HG03108 (cell line): Measurements from ENCODE around the gene ZNF165.
A peak's percentile ranks its signal among the peaks of the same experiment; 100 is the strongest.
"Not testable (repeated sequence)": the region's sequence is repeated elsewhere in the genome, so short reads cannot be mapped to it uniquely, and the experiment has no call there.

Experiments
- ATAC-seq: cut with Tn5 transposase; IDR thresholded peaks from one replicate; pipeline ENCODE4 v1.9.1; 2021; ENCODE audit warnings: moderate library complexity; ENCODE audit not compliant: unreplicated experiment

ZNF165 gene

DNA sequence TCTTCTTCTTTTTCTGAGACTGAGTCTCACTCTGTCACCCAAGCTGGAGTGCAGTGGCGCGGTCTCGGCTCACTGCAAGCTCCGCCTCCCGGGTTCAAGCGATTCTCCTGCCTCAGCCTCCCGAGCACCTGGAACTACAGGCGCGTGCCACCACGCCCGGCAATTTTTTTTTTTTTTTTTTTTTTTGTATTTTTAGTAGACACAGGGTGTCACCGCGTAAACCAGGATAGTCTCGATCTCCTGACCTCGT, at the start of gene ZNF165:
Gene ZNF165, plus strand, starts transcription at position 188 of the 250 bp plus-strand sequence. CDS start 4,913 bp downstream, outside the sequence.
- ATAC-seq: not testable (repeated sequence)

DNA sequence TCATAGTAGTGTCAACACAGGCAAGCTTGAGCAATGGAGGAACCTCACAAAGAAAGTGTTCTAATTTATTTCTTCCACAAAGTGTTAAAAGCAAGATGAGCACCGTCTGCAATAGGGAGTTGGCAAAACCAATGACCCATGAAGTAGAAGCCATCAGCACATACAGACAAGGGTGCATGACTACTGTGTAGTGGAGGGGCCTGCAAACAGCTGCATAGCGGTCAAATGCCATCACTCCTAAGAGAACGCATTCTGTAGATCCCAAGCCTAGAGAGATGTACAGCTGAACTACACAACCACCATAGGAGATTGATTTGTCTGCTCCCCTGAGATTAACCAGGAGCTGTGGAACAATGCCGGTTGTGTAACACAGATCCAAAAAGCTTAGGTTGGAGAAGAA, 26.8 kb upstream of the ZNF165 start:
- no peak for ATAC-seq

DNA sequence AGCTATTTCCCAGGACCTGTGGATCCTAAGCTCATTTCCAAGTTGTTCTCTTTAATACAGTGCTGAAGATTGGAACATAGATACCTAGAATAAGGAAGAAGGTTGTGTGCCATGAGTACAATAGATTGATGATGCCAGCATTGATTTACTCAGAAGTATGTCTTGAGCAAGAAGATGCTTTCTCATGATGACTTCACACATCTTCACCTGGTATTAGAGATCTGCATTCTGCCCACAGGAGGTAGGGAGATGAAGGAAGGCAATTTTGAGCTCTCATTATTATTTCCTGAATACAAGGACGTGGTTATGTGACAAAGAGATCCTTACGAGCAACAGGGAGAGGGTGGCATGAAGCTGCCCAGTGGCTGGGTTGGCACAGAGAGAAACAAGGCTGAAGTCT, 20.0 kb upstream of the ZNF165 start:
- no peak for ATAC-seq

DNA sequence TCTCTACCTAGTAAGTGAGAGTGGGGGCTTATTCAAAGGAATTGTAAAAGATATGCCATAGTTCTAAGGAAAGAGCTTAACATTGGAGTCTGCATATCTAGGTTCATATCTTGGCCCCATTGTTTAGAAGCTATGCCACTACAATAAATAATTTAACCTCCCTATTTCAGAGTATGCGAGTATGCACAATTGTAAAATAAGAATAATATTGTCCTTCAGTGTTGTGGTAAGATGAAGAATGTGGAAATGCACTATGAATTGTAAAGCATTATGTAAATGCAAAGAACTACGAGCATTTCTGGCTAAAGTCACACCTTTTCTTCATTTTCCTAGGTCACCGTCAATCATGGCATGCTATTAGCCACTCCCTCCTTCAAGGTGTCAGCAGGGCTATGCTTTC, 16.1 kb upstream of the ZNF165 start:
- no peak for ATAC-seq

DNA sequence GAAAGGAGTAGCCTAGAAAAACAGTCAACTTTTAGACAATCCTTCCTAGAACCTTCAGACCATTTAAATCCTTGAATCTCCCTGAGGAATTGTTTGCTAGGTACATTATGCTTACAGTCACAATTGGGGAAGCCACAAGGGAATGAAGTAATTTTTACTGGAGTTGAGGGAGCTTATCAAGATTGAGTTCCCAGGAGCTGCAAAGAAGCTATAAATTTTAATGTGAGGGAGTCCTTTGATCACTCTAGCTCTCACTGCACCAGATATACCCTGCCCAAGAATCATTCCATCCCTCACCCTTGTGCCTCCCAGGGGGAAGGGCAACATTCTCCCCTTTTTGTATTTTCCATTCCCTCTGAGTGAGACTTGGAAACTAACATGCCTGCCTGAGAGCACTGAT, 12.3 kb upstream of the ZNF165 start:
- ATAC-seq: no peak

DNA sequence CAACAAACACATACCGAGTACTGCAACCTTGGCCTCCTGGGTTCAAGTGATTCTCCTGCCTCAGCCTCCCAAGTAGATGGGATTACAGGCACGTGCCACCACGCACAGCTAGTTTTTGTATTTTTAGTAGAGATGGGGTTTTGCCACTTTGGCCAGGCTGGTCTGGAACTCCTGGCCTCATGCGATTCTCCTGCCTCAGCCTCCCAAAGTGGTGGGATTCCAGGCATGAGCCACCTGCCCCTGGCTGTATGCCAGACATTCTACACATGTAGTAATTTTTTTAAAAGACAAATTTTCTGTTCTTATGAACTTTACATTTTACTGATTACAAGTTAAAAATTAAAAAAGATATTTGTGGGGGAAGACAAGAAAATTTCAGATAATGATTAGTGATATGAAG, 9.4 kb upstream of the ZNF165 start:
- ATAC-seq: not testable (repeated sequence)

DNA sequence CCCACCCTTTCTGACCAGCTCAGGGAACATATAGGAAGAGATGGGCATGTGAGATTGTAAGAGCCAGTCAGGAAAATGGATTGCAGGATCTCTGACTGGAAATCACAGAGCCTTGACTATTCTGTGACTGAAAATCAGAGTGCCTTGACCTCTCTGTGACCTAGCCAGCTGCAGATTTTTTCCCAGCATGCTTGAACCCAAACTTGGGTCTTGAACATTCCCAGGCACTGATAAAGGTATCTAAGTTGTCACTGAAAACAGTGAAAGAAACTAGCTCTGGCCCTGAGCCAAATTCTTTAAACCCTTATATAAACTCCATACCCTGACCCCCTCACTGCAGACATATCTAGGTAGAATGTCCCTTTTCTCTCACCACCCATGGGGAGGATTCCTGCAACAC, 2.3 kb upstream of the ZNF165 start:
- no peak for ATAC-seq

DNA sequence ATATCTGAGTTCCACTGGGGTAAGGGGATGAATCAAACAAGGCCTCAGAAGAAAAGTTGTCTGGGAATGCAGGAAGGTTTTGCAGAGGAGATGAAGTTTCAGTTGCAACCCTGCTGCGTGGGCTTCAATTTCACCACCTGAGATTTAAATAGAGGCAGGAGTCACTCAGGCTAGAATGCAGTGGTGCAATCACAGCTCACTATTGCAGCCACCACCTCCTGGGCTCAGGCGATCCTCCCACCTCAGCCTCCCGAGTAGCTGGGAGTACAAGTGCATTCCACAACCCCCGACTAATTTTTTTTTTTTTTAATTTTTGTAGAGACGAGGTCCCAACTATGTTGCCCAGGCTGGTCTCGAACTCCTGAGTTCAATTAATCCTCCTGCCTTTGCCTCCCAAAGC, 1.5 kb upstream of the ZNF165 start:
- ATAC-seq: no peak

DNA sequence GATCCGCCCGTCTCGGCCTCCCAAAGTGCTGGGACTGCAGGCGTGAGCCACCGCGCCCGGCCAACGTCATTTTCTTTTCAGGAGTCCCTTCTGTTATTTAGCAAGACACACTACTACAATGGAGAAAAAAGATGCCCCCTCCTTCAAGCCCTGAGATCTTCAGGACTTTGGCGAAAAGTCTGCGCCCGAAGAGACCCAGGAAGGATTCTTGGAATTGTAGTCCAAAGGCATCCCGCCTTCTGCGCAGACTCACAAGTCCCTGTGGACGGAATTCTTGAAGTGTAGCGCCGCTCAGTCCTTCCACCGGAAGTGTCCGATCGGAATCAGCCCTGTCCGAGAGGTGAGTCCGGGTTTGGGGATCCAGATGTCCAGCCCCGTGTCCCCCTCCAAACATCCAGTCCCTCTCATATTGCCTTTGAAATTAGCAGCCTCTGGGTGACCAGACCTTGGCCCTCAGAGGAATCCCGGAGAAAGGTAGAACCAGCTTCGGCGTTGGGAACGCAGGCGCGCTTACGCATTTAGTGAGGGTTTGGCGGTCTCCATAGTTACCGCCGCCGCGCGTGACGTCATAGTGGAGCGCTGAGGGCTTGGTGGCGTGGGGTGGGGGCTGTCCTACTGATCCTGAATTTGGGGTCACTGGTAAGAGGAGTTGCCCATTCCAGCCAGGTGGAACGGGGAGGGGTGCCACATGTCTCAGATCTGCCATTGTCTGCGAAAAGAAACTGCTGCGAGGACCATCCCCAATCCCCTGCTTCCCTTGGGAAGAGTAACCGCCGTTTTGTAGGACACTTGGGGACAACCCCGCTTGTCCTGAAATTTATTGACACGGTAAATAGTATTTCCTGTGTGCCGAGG, 490 bp downstream of the ZNF165 start:
- peak; percentile 67 for ATAC-seq

DNA sequence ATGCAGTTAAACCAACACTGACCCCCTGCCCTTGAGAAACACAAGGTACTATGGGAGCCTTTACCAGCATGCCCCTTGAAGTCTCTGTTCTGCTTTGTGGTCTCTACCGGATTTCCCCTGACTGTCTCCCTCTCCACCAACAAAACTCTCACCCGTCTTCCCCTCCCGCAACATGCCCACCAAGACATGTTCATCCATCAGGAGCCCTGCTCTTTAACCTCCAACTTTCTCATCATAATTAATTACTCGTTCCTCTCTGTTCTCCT, 1.1 kb downstream of the ZNF165 start:
- peak; percentile 48 for ATAC-seq

DNA sequence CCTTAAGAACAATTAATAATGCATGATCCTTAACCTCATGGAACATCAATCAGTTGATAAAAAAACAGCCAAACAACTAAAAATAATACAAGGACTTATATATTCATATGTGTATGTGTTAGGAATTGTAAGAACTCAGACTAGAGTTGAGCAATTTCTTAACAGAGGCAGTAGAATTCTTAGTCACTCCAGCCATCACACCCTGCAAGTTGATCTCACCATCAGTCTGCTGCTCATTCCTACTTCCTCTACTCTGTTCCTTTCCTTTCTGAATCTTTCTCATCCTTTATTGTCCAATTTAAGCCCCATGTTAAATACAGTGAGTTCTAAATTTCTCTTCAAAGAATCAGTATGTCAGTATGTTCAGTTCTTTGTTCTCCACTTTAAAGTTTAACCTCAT, 2.6 kb downstream of the ZNF165 start:
- no peak for ATAC-seq

DNA sequence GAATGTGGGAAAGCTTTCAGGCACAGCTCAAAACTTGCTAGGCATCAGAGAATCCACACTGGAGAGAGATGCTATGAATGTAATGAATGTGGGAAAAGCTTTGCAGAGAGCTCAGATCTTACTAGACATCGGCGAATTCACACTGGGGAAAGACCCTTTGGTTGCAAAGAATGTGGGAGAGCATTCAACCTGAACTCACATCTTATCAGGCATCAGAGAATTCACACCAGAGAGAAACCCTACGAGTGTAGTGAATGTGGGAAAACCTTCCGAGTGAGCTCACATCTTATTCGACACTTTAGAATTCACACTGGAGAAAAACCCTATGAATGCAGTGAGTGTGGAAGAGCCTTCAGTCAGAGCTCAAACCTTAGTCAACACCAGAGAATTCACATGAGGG, 8.7 kb downstream of the ZNF165 start:
- no peak for ATAC-seq

DNA sequence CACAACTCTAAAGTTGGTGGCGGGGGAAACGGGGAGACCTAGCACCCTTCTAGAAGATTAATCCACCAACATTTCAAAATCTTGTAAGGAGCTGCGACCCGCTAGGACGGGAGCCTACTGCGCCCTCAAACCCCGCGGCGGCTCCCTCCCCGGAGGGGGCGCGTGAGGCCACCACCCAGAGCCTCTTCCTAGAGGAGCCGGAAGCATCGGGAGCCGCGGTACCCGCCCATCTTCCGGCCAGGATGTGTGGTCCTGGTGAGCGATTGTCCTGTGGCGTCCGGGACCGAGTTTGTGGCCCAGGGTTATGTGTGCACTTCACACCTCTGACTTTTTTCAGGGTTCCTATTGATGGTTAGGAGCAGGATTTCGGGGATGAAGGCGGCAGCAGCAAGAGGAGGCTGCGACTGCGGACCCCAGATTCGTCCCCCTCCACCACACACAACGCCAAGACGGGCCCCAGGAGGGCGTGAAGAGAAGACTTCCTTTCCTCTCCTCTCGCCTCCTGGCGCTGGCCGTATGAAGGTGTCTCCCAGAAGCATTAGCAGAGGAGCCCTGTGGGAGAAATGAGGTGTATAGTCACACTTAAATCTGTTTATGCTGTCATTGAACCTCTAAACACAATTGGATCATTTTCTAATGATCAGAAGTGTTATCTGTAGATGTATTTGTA, 10.7 kb downstream of the ZNF165 start:
- ATAC-seq: no peak

DNA sequence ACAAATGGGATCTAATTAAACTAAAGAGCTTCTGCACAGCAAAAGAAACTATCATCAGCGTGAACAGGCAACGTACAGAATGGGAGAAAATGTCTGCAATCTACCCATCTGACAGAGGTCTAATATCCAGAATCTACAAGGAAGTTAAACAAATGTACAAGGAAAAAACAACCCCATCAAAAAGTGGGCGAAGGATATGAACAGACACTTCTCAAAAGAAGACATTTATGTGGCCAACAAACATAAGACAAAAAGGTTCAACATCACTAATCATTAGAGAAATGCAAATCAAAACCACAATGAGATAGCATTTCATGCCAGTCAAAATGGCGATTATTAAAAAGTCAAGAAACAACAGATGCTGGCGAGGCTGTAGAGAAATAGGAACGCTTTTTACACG, 21.9 kb downstream of the ZNF165 start:
- not testable (repeated sequence) for ATAC-seq

DNA sequence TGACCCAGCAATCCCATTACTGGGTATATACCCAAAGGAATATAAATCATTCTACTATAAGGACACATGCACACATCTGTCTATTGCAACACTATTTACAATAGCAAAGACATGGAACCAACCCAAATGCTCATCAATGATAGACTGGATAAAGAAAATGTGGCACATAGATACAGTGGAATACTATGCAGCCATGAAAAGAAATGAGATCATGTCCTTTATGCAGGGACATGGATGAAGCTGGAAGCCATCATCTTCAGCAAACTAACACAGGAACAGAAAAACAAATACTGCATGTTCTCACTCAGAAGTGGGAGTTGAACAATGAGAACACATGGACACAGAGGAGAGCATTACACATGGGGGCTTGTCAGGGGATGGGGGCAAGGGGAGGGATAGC, 22.3 kb downstream of the ZNF165 start:
- not testable (repeated sequence) for ATAC-seq

DNA sequence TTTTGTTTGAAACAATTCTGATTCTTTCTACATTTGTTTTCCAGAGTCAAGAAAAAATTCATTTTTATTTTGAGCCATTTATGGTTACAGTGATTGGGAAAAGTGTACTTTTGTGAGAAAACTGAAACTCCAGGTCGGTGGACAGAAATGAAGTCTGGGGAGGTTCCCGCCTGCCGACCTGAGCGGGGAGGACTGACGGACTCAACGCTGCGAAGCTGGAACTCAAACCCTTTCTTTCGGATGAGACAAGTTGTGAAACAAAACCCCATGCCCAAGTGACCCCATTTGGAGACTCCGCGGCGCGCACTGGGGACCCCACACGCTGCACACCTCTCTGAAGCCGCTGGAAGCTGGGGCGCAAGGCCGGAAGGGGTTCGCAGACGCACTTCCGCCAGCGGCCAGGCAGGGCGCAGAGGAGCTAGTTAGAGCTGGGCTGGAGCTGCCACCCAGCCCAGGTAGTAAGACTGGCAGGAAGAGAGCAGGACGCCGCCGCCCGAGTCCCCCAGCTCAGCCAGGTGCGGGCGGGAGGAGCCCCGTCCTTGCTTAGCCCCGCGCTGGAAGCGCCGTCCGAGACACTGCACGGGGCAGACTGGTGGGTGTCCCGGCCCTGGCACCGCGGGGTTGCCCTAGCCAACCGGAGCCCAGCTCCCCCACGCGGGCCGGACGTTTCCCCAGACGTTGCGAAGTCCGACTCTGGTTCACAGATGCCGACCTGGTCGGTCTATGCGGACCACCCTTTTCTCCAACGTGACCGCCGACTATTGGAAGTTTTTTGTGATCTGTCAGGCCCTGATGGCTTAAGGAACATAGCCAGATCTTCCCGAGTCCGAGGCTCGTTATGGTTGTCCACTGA, 24.2 kb downstream of the ZNF165 start:
- ATAC-seq: peak; percentile 98

DNA sequence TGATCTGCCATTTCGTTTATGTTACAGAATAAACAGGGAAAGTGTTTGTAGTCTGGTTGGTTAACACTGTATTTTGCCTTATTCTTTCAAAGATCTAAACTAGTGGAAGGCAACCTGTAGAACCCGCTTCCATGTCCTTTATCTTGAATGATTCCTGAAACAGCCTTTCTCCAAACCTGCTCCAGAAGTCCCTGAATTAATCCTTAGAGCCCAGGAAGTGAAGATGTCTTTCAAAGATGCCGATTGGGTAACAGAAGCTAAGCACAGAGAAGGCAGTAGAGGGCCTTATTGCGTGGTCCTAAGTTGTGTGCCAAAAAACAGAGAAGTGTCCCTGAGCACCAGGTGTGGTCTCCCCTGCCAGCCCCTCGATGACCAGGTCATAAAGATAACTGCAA, 24.9 kb downstream of the ZNF165 start:
- ATAC-seq: no peak

DNA sequence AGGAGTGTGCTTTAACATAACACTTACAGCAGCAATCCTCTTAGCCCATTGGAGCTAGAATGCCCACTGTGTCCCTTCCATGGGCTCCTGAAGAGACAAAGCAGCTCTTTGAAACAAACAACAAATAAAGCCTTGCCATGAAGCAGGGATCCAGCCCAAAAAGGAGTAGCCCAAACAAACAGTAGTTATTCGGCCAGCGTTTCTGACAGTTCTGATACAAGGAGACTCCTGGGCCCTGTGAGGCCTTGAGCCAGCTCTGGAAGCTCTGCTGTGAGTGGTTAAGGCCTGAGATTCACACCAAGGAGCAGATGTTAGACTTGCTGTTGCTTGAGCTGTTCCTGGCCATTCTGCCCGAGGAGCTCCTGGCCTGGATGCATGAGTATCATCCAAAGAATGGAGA, 27.1 kb downstream of the ZNF165 start:
- ATAC-seq: no peak

DNA sequence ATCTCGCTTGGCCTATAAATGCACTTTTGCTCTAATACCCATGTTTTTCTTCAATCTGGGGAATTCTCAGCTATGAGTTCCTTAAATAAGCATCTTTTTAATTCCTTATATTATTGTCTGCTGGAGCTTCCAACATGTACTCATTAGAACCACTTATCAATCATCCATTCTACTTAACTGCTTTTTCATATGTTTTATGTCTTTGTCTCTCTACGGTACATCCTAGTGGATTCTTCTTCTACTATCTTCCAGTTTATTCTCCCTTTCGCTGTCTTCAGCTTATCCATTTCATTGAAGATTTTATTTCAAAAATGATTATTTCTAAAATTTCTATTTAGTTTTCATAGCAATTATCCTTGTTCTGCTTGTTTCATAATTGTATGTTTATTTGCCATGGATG, 31.6 kb downstream of the ZNF165 start:
- no peak for ATAC-seq

DNA sequence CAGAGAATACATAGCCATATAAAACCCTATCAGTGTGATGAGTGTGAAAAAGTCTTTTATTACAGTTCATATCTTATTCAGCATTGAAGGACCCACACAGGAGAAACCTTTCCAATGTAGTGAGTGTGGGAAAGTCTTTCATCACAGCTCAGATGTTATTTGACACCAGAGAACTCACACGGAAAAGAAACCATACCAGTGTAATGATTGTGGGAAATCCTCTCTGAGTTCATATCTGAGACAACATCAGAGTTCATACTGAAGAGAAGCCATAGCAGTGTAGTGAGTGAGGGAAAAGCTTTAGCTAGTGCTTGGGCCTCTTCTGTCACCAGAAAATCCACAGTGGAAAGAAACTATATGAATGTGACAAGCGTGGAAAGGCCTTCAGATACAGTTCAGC, 35.4 kb downstream of the ZNF165 start:
- no peak for ATAC-seq

DNA sequence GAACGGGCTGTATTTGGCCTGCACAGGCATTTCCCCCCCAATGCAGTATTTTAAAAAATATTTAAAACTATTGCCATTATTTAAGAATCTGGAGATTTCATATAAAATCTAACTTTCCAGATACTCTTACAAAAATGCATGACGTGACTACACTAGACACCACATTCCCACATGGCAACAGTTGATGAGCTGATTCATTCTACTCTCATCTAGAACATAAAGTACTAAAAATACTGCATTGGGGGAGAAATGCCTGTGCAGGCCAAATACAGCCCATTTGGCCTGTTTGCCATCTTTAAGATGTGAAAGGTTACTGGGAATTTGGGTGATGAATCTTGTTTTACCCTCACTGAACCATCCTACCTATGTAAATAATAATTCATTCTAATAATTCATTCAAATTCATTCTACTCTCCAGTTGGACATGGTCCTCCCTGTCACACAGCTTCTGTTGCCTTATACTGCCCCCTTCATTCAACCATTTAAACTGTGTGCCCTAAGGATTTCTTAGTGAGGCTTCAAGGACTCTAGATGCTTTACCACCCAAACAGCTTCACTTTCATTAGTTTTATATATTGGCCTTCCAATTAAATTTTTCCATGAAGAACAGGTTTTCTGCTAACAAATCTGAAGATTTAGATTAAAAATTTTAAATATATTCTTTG, 37.1 kb downstream of the ZNF165 start:
- ATAC-seq: no peak

DNA sequence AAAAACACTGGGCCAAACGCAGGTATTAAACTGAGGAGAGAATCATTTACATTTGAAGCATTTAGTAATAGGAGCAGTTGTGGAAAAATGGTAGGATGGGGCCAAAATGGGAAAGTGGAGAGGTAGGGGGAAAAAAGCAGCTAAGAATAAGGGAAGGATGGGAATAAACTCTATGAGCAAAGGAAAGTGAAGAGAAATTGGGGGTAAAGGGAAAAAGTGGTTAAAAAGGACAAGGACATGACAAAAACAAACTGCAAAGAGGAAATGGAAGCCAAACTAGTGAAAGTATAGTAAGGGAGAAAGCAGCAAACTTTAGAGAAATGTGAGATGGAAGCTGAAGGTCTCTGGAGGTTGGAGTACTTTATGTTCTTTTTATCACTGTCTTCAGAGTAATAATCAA, 37.8 kb downstream of the ZNF165 start:
- ATAC-seq: no peak
